Measurements from ENCODE around the gene ITIH4.

ITIH4 gene

DNA sequence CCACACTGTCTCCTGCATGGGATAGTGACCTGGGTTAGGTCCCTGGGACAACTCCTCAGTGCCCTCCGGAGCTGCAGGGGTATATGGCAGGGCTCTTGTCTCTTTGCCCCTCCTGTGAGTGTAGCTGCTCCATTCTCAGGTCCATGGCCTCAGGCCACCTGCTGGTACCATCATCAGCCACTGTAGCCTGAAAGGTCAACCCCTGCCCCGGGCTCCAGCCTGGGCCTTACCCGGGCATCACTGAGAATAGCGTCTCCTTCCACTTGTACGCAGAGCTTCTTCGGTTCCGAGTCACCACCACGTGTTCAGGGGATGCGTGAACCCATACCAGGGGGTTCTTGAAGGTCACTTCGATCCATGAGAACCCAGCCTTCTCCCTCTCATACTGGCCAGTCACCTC lies 13.8 kb downstream of the ITIH4 start:
- no peaks in the 10 kb centered on the region for H3K27me3 ChIP-seq (ENCODE audit: insufficient read depth, low read depth, severe bottlenecking)
- no peaks in the 10 kb centered on the region for H3K9me3 ChIP-seq (ENCODE audit: severe bottlenecking)
- TF ChIP-seq, protein P1, sequence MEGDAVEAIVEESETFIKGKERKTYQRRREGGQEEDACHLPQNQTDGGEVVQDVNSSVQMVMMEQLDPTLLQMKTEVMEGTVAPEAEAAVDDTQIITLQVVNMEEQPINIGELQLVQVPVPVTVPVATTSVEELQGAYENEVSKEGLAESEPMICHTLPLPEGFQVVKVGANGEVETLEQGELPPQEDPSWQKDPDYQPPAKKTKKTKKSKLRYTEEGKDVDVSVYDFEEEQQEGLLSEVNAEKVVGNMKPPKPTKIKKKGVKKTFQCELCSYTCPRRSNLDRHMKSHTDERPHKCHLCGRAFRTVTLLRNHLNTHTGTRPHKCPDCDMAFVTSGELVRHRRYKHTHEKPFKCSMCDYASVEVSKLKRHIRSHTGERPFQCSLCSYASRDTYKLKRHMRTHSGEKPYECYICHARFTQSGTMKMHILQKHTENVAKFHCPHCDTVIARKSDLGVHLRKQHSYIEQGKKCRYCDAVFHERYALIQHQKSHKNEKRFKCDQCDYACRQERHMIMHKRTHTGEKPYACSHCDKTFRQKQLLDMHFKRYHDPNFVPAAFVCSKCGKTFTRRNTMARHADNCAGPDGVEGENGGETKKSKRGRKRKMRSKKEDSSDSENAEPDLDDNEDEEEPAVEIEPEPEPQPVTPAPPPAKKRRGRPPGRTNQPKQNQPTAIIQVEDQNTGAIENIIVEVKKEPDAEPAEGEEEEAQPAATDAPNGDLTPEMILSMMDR (IDR thresholded peaks at IDR 0.05; ENCODE audit: low read depth, low read length), result no peak
- no peak overlapping the region for H3K27ac ChIP-seq
- H3K4me3 ChIP-seq (ENCODE audit: low read depth, low read length), result no peak overlapping the region
- no peaks in the 10 kb centered on the region for H3K36me3 ChIP-seq
- DNase-seq, result no peak

DNA sequence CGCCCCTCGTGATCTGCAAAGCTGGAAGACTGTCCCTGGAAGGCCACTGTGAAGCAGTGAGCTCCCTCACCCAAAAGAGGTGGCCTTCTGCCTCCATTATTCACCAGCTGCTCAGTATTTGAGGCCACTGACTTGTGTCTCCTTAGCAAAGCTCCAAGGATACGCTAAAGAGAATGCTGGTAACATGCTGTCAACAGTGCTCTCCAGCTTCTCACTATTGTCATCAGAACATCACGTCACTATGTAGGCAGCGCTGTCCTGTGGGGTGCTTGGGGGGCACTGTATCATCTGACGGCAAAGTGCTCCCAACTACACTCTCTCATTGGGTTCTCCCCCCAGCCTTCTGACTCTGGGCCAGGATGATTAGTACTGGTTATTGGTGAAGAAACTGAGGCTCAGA lies 14.3 kb downstream of the ITIH4 start:
- no peak for DNase-seq
- Histone ChIP-seq H3K27ac (no peak overlapping the region), H3K9me3 (ENCODE audit: severe bottlenecking) (no peaks in the 10 kb centered on the region), H3K4me3 (ENCODE audit: low read depth, low read length) (no peak overlapping the region), H3K27me3 (ENCODE audit: insufficient read depth, low read depth, severe bottlenecking) (no peaks in the 10 kb centered on the region), H3K36me3 (no peaks in the 10 kb centered on the region)
- TF ChIP-seq, protein P1 (IDR thresholded peaks at IDR 0.05; ENCODE audit: low read depth, low read length), result no peak

GRCh38 chr3:52813810-52814209 lies 16.7 kb downstream of the ITIH4 start:
- Histone ChIP-seq H3K4me3 (ENCODE audit: low read depth, low read length) (no peak overlapping the region), H3K36me3 (no peaks in the 10 kb centered on the region), H3K27ac (no peak overlapping the region), H3K9me3 (ENCODE audit: severe bottlenecking) (no peaks in the 10 kb centered on the region), H3K27me3 (ENCODE audit: insufficient read depth, low read depth, severe bottlenecking) (no peaks in the 10 kb centered on the region)
- TF ChIP-seq, protein P1 (IDR thresholded peaks at IDR 0.05; ENCODE audit: low read depth, low read length), result no peak
- no peak for DNase-seq

DNA sequence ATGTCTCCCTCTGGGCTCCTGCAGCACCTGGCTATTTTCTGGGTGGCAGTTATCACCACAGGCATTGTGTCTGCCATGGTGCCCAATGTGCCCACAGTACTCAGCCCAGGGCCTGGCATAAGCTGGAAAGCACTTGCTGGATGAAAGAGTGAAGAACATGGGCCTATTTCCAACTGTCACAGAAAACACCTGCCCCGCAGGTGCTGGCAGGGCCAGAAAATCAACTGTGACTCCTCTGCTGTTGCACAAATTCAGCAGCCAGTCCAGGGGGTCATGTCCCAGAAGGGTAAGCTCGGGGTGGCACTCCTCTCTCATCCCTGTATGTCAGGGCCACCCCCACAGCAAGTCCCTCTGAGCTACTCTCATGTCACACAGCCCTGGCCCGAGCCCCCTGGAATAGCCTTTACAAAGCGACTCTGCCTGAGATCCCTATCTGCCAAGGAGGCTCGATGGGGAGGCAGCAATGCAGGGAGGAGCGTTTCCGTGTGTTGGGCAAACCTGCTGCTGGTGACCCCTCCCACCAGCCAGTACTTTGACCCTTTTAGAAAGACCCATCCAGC lies 18.9 kb downstream of the ITIH4 start:
- no peaks in the 10 kb centered on the region for H3K27me3 ChIP-seq (ENCODE audit: insufficient read depth, low read depth, severe bottlenecking)
- no peak overlapping the region for H3K4me3 ChIP-seq (ENCODE audit: low read depth, low read length)
- no peak for DNase-seq
- no peaks in the 10 kb centered on the region for H3K9me3 ChIP-seq (ENCODE audit: severe bottlenecking)
- H3K36me3 ChIP-seq, result no peaks in the 10 kb centered on the region
- no peak overlapping the region for H3K27ac ChIP-seq
- TF ChIP-seq, protein P1 (IDR thresholded peaks at IDR 0.05; ENCODE audit: low read depth, low read length), result no peak

GRCh38 chr3:52810923-52811322 lies 19.5 kb downstream of the ITIH4 start:
- Histone ChIP-seq H3K27me3 (ENCODE audit: insufficient read depth, low read depth, severe bottlenecking) (no peaks in the 10 kb centered on the region), H3K9me3 (ENCODE audit: severe bottlenecking) (no peaks in the 10 kb centered on the region), H3K27ac (no peak overlapping the region), H3K36me3 (no peaks in the 10 kb centered on the region), H3K4me3 (ENCODE audit: low read depth, low read length) (no peak overlapping the region)
- TF ChIP-seq, protein P1 (IDR thresholded peaks at IDR 0.05; ENCODE audit: low read depth, low read length), result no peak
- no peak for DNase-seq

Measured in WERI-Rb-1 (cell line).